SU-DHL-6 (cell line): Measurements from ENCODE around the gene BASP1.
"Not testable (repeated sequence)": the region's sequence is repeated elsewhere in the genome, so short reads cannot be mapped to it uniquely, and the experiment has no call there.

Source experiments
- H2AFZ ChIP-seq: fragments of 200-600 bp; sonication (generic); 2 replicates; pipeline ENCODE4 v1.6.1; 2014; ENCODE audit warnings: low read depth, mild to moderate bottlenecking, moderate library complexity, mixed read lengths, antibody characterized with exemption, low read length; ENCODE audit not compliant: severe bottlenecking
- H3F3A ChIP-seq: fragments of 200-600 bp; shearing (Covaris generic); 2 replicates; pipeline ENCODE4 v1.6.0; 2016; ENCODE audit warnings: antibody characterized with exemption, mild to moderate bottlenecking; ENCODE audit not compliant: insufficient read depth
- H3K27ac ChIP-seq: fragments of 200-600 bp; sonication (generic); 2 replicates; pipeline ENCODE4 v1.5.1; 2016; ENCODE audit warnings: low read depth, mild to moderate bottlenecking, low read length, moderate library complexity, mixed read lengths
- H3K27me3 ChIP-seq: fragments of 200-600 bp; sonication (generic), shearing (Covaris generic); 2 replicates; pipeline ENCODE4 v1.6.0; 2014; ENCODE audit warnings: mild to moderate bottlenecking, low read length
- H3K36me3 ChIP-seq: fragments of 200-600 bp; sonication (generic); 2 replicates; pipeline ENCODE4 v1.6.1; 2014; ENCODE audit warnings: mild to moderate bottlenecking, low read length, mixed read lengths
- H3K4me2 ChIP-seq: fragments of 300-600, 200-600 bp; shearing (Covaris generic), sonication (generic); 2 replicates; pipeline ENCODE4 v1.6.0; 2014; ENCODE audit warnings: low read length, low read depth, mild to moderate bottlenecking; ENCODE audit not compliant: poor library complexity, severe bottlenecking
- H3K4me3 ChIP-seq: fragments of 200-600 bp; sonication (generic); 2 replicates; pipeline ENCODE4 v1.5.1; 2014; ENCODE audit warnings: antibody characterized with exemption, low read length, mild to moderate bottlenecking, mixed read lengths; ENCODE audit not compliant: insufficient read depth, poor library complexity, severe bottlenecking
- H3K79me2 ChIP-seq: fragments of 200-600 bp; sonication (generic); 2 replicates; pipeline ENCODE4 v1.6.1; 2014; ENCODE audit warnings: mild to moderate bottlenecking, low read length, moderate library complexity; ENCODE audit not compliant: insufficient read depth
- H3K9ac ChIP-seq: fragments of 200-600 bp; sonication (generic); 2 replicates; pipeline ENCODE4 v1.7.0; 2014; ENCODE audit warnings: mild to moderate bottlenecking, low read length
- H3K9me2 ChIP-seq: fragments of 200-600 bp; sonication (generic); replicated peaks from 2 replicates; pipeline ENCODE4 v1.6.1; 2014; ENCODE audit warnings: low read length; ENCODE audit not compliant: insufficient read depth
- H3K9me3 ChIP-seq: fragments of 200-600 bp; sonication (generic); 2 replicates; pipeline ENCODE4 v1.6.1; 2014; ENCODE audit warnings: low read length, mixed read lengths; ENCODE audit not compliant: insufficient read depth
- H4K20me1 ChIP-seq: fragments of 200-600 bp; sonication (generic); 2 replicates; pipeline ENCODE4 v1.6.1; 2014; ENCODE audit warnings: low read depth, mild to moderate bottlenecking, antibody characterized with exemption, low read length, moderate library complexity, mixed read lengths
- CTCF ChIP-seq: fragments of 200-600 bp; sonication (generic); IDR thresholded peaks from one replicate; pipeline ENCODE4 v1.5.1; 2017; ENCODE audit warnings: antibody characterized with exemption, mild to moderate bottlenecking, low read length, moderate library complexity; ENCODE audit not compliant: insufficient read depth, poor library complexity, severe bottlenecking
- EZH2phosphoT487 ChIP-seq: fragments of 200-600 bp; sonication (generic), shearing (Covaris generic); conservative IDR thresholded peaks from 2 replicates; pipeline ENCODE4 v1.6.1; 2018; ENCODE audit warnings: mild to moderate bottlenecking, antibody characterized with exemption, low read length, moderate library complexity, mixed read lengths

BASP1 gene

GRCh38 chr5:17243287-17244063, 26.0 kb downstream of the BASP1 start:
- no peaks in the 10 kb centered on the region for H3K27me3 ChIP-seq
- no peak overlapping the region for H2AFZ ChIP-seq
- no peak overlapping the region for H3K4me3 ChIP-seq
- H3K9ac ChIP-seq, result no peak overlapping the region
- no peaks in the 10 kb centered on the region for H3K9me2 ChIP-seq
- H4K20me1 ChIP-seq, result peaks cover 65% of the 10 kb centered on the region
- H3K27ac ChIP-seq, result 0 out of 2 replicates have a peak overlapping the region, but pooled peaks have one; percentile 2
- H3K9me3 ChIP-seq, result no peaks in the 10 kb centered on the region
- H3K79me2 ChIP-seq, result peaks cover 100% of the 10 kb centered on the region
- peaks cover 18% of the 10 kb centered on the region; the same call in 1 of the 2 replicates for H3F3A ChIP-seq
- TF ChIP-seq EZH2phosphoT487 (no peak), CTCF (no peak)
- H3K4me2 ChIP-seq, result peak overlapping the region; percentile 19
- peaks cover 24% of the 10 kb centered on the region for H3K36me3 ChIP-seq

- Histone ChIP-seq H3K36me3 (peaks cover 21% of the 10 kb centered on the region), H3K27me3 (no peaks in the 10 kb centered on the region), H3K9ac (no peak overlapping the region), H3K27ac (no peak overlapping the region), H3K4me3 (no peak overlapping the region), H3K9me2 (no peaks in the 10 kb centered on the region), H3F3A (peaks cover 19% of the 10 kb centered on the region; the same call in 1 of the 2 replicates), H3K79me2 (peaks cover 100% of the 10 kb centered on the region), H3K9me3 (no peaks in the 10 kb centered on the region), H4K20me1 (peaks cover 61% of the 10 kb centered on the region), H2AFZ (no peak overlapping the region), H3K4me2 (no peak overlapping the region)
- TF ChIP-seq EZH2phosphoT487 (no peak), CTCF (no peak)
Measured at GRCh38 chr5:17249029-17249634, 31.7 kb downstream of the BASP1 start.

- not testable (repeated sequence) for H3K27me3 ChIP-seq, H3K27ac ChIP-seq, H3K4me3 ChIP-seq, H3K9me2 ChIP-seq, H3K9ac ChIP-seq, H2AFZ ChIP-seq, H3K9me3 ChIP-seq, H3K4me2 ChIP-seq
- H3K79me2 ChIP-seq, result peaks cover 100% of the 10 kb centered on the region
- peaks cover 62% of the 10 kb centered on the region for H4K20me1 ChIP-seq
- H3F3A ChIP-seq, result peaks cover 25% of the 10 kb centered on the region; the same call in 1 of the 2 replicates
- H3K36me3 ChIP-seq, result peaks cover 26% of the 10 kb centered on the region
Measured at GRCh38 chr5:17249841-17250240, 32.4 kb downstream of the BASP1 start.

GRCh38 chr5:17252543-17252942, 35.1 kb downstream of the BASP1 start:
- no peak for TF ChIP-seq CTCF
- TF ChIP-seq EZH2phosphoT487, result no peak
- H3K4me3 ChIP-seq, result no peak overlapping the region
- H2AFZ ChIP-seq, result no peak overlapping the region
- H3K9me3 ChIP-seq, result no peaks in the 10 kb centered on the region
- H3K9me2 ChIP-seq, result no peaks in the 10 kb centered on the region
- peaks cover 54% of the 10 kb centered on the region for H4K20me1 ChIP-seq
- peaks cover 100% of the 10 kb centered on the region for H3K79me2 ChIP-seq
- no peaks in the 10 kb centered on the region for H3K27me3 ChIP-seq
- no peak overlapping the region for H3K9ac ChIP-seq
- H3K27ac ChIP-seq, result peak overlapping the region; percentile 30
- H3K4me2 ChIP-seq, result peak overlapping the region; percentile 1
- H3F3A ChIP-seq, result peaks cover 47% of the 10 kb centered on the region
- H3K36me3 ChIP-seq, result peaks cover 46% of the 10 kb centered on the region
